PC-3 (cell line): ENCODE results near the gene P3H2. TPM values are rescaled to one million over a fixed set of nuclear protein-coding genes. Genes with fewer than 3 reads are reported as not detected.

Source experiments
- ATAC-seq: fragments of 200-7000 bp; cut with Tn5 transposase; 2 replicates; pipeline ENCODE4 v1.9.1; 2020; ENCODE audit warnings: mild to moderate bottlenecking, moderate library complexity
- BruUV-seq: library from RNA; stranded (reverse); fragments of 400-500 nt; replicated peaks from 2 replicates; lab custom pipeline; 2021; lab: Mats Ljungman, UMichigan
- CTCF ChIA-PET: fragments of 300-600 bp; sonication (Branson Sonifier 250); formaldehyde crosslinking; loops from one replicate; lab custom pipeline; 2022; ENCODE audit warnings: antibody characterized with exemption; lab: Charles Lee
- POLR2A ChIA-PET: fragments of 300-600 bp; sonication (Branson Sonifier 250); formaldehyde crosslinking; loops from one replicate; lab custom pipeline; 2022; ENCODE audit warnings: antibody characterized with exemption; ENCODE audit not compliant: unreplicated experiment; lab: Charles Lee
- DNase-seq: peaks from one replicate; pipeline ENCODE4 v3.0.0-alpha.2; 2015
- H2AFZ ChIP-seq: fragments of 300-600 bp; sonication (generic); 2 replicates; pipeline ENCODE4 v1.6.0; 2016; ENCODE audit warnings: antibody characterized with exemption, low read length
- H3F3A ChIP-seq: fragments of 300-600 bp; sonication (generic); one replicate; pipeline ENCODE4 v1.6.0; 2017; ENCODE audit warnings: antibody characterized with exemption, low read length, control low read depth, mild to moderate bottlenecking; ENCODE audit not compliant: unreplicated experiment
- H3K27ac ChIP-seq: fragments of 300-600 bp; sonication (generic); 2 replicates; pipeline ENCODE4 v1.5.1; 2016; ENCODE audit warnings: mild to moderate bottlenecking, low read length
- H3K27me3 ChIP-seq: fragments of 300-600 bp; sonication (generic); 2 replicates; pipeline ENCODE4 v1.6.1; 2016; ENCODE audit warnings: low read length, mixed read lengths
- H3K36me3 ChIP-seq: fragments of 300-600 bp; sonication (generic); 2 replicates; pipeline ENCODE4 v1.6.1; 2016; ENCODE audit warnings: low read depth, mixed run types, low read length, mixed read lengths
- H3K4me1 ChIP-seq: fragments of 300-600 bp; sonication (generic); 2 replicates; pipeline ENCODE4 v1.5.1; 2016; ENCODE audit warnings: low read length; ENCODE audit not compliant: insufficient read depth
- H3K4me2 ChIP-seq: fragments of 300-600 bp; sonication (generic); 2 replicates; pipeline ENCODE4 v1.6.0; 2016; ENCODE audit warnings: low read length
- H3K4me3 ChIP-seq: fragments of 300-600 bp; sonication (generic); 2 replicates; pipeline ENCODE4 v1.5.1; 2016; ENCODE audit warnings: mild to moderate bottlenecking, low read length, mixed read lengths
- H3K79me2 ChIP-seq: fragments of 300-600 bp; sonication (generic); 2 replicates; pipeline ENCODE4 v1.6.1; 2017; ENCODE audit warnings: low read length, mixed read lengths
- H3K9ac ChIP-seq: fragments of 300-600 bp; sonication (generic); 2 replicates; pipeline ENCODE4 v1.6.0; 2016; ENCODE audit warnings: mild to moderate bottlenecking, low read length
- H3K9me2 ChIP-seq: fragments of 300-600 bp; sonication (generic); replicated peaks from 2 replicates; pipeline ENCODE4 v1.6.1; 2016; ENCODE audit warnings: mixed run types, low read length, mixed read lengths
- H3K9me3 ChIP-seq: fragments of 300-600 bp; sonication (generic); 2 replicates; pipeline ENCODE4 v1.6.1; 2016; ENCODE audit warnings: low read length, mixed read lengths
- H4K20me1 ChIP-seq: fragments of 300-600 bp; sonication (generic); 2 replicates; pipeline ENCODE4 v1.6.1; 2016; ENCODE audit warnings: low read length, mixed read lengths
- EZH2 ChIP-seq: fragments of 300-600 bp; sonication (generic); IDR thresholded peaks from one replicate; pipeline ENCODE4 v1.6.1; 2017; ENCODE audit warnings: antibody characterized with exemption, mild to moderate bottlenecking, low read length; ENCODE audit not compliant: unreplicated experiment
- EZH2phosphoT487 ChIP-seq: fragments of 300-600 bp; sonication (generic); IDR thresholded peaks from 2 replicates; pipeline ENCODE4 v1.6.1; 2018; ENCODE audit warnings: mild to moderate bottlenecking, antibody characterized with exemption, low read length, borderline replicate concordance
- intact Hi-C: fragments of 100-400 bp; cut with micrococcal nuclease; formaldehyde crosslinking; loops from 2 replicates; pipeline ENCODE4 v1.9.0; 2023
- total RNA-seq: library from RNA; depleted of rRNA; stranded (reverse); fragments of >200 nt; gene quantifications from 2 replicates; pipeline ENCODE4 v1.2.3, GENCODE V29; 2014
- TF ChIP-seq, protein P1 (sequence below): fragments of 300-600 bp; sonication (generic); conservative IDR thresholded peaks from 2 replicates; pipeline ENCODE4 v1.5.1; 2017; ENCODE audit warnings: antibody characterized with exemption, low read depth, mild to moderate bottlenecking, low read length

The P3H2 gene
- total RNA-seq, 1 experiment from 2014 or later, result 4.5 TPM

DNA sequence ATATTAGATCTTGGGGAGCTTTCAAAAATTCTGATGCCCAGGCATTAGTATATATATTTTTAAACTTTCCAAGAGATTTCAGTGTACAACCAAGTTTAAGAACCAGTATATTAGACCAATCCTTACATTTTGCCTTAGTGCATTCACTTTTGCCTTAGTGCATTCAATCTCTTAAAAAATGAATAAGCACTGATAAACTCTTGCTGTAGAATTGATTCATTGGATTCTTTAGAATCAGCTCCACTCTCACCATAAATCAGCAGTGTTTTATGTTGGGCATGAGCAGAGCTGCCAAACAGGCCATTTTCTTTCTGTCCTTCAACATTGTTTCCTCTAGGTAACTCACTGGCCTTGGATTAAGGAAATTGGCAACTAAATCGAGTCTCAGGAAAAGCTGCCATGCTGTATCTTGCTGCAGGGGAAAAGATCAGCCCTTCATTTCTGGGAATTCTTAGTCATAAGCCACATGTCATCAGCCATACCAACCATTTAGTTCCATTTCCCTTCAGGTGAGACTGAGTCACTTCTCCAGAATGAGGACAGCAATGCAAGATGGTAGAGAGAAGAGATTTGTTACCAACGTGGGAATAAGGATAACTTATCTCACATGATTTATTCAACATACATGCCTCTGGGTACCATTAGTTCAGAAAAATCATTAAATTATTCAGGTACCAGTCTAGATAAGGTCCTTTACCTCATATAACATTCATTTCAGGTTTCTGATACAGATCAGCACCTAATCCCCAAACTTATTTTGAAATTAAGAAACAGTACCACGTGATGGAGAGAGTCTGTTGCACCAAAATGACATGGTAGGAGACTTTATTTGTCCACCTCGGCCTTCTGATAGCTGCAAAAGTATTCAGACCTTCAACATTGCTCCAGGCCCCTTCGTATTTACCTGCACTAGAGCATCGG lies 192.5 kb downstream of the P3H2 start:
- no peaks in the 10 kb centered on the region for H3K36me3 ChIP-seq
- H3K4me1 ChIP-seq, result peaks cover 9% of the 10 kb centered on the region
- peak overlapping the region; percentile 63 for H3K27ac ChIP-seq
- H3K9me2 ChIP-seq, result no peaks in the 10 kb centered on the region
- H2AFZ ChIP-seq, result peak overlapping the region; percentile 50; the same call in 1 of the 2 replicates
- H4K20me1 ChIP-seq, result no peaks in the 10 kb centered on the region
- H3K27me3 ChIP-seq, result no peaks in the 10 kb centered on the region
- POLR2A ChIA-PET, result no interaction called here
- H3K79me2 ChIP-seq, result no peaks in the 10 kb centered on the region
- no peak overlapping the region for H3K4me3 ChIP-seq
- ATAC-seq (no peak; the same call in none of the 2 replicates), DNase-seq (peak; percentile 65)
- 0 out of 2 replicates have a peak overlapping the region, but pooled peaks have one; percentile 6 for H3K4me2 ChIP-seq
- intact Hi-C loops, result no loop called here
- CTCF ChIA-PET, result no interaction called here
- H3K9me3 ChIP-seq, result no peaks in the 10 kb centered on the region
- no TSS peak for BruUV-seq
- no peak overlapping the region for H3K9ac ChIP-seq
- TF ChIP-seq, protein P1, sequence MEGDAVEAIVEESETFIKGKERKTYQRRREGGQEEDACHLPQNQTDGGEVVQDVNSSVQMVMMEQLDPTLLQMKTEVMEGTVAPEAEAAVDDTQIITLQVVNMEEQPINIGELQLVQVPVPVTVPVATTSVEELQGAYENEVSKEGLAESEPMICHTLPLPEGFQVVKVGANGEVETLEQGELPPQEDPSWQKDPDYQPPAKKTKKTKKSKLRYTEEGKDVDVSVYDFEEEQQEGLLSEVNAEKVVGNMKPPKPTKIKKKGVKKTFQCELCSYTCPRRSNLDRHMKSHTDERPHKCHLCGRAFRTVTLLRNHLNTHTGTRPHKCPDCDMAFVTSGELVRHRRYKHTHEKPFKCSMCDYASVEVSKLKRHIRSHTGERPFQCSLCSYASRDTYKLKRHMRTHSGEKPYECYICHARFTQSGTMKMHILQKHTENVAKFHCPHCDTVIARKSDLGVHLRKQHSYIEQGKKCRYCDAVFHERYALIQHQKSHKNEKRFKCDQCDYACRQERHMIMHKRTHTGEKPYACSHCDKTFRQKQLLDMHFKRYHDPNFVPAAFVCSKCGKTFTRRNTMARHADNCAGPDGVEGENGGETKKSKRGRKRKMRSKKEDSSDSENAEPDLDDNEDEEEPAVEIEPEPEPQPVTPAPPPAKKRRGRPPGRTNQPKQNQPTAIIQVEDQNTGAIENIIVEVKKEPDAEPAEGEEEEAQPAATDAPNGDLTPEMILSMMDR, result no peak
- no peak for TF ChIP-seq EZH2
- no peak for TF ChIP-seq EZH2phosphoT487
- no peaks in the 10 kb centered on the region for H3F3A ChIP-seq

DNA sequence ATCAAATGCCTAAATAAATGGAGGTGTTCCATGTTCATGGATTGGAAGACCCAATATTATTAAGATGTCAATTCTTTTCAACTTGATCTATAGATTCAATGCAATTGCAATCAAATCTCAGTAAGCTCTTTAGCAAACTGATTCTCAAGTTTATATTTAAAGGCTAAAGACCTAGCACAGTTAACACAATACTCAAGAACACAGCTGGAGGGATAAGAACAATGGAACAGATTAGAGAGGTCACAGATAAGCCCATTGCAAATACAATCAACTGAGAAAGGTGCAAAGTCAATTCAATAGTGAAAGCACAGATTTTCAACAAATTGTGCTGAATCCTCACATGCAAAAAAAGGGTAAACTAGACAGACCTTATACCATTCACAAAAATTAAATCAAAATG lies 198.9 kb downstream of the P3H2 start:
- no peaks in the 10 kb centered on the region; the same call in 1 of the 2 replicates for H3K9me3 ChIP-seq
- BruUV-seq, result no TSS peak
- intact Hi-C loops, result no loop called here
- 0 out of 2 replicates have a peak, but pooled peaks cover 2% of the 10 kb centered on the region for H3K36me3 ChIP-seq
- H3K4me2 ChIP-seq, result no peak overlapping the region
- no peak overlapping the region for H2AFZ ChIP-seq
- H3K4me1 ChIP-seq, result peaks cover 7% of the 10 kb centered on the region
- POLR2A ChIA-PET, result no interaction called here
- H3K4me3 ChIP-seq, result no peak overlapping the region
- no peaks in the 10 kb centered on the region for H3F3A ChIP-seq
- H4K20me1 ChIP-seq, result no peaks in the 10 kb centered on the region
- no peaks in the 10 kb centered on the region for H3K9me2 ChIP-seq
- H3K27me3 ChIP-seq, result no peaks in the 10 kb centered on the region
- H3K9ac ChIP-seq, result no peak overlapping the region
- no peak for DNase-seq
- CTCF ChIA-PET, result no interaction called here
- no peaks in the 10 kb centered on the region for H3K79me2 ChIP-seq
- ATAC-seq, result no peak
- TF ChIP-seq EZH2, result no peak
- TF ChIP-seq, protein P1, result no peak
- TF ChIP-seq EZH2phosphoT487, result no peak
- no peak overlapping the region for H3K27ac ChIP-seq

DNA sequence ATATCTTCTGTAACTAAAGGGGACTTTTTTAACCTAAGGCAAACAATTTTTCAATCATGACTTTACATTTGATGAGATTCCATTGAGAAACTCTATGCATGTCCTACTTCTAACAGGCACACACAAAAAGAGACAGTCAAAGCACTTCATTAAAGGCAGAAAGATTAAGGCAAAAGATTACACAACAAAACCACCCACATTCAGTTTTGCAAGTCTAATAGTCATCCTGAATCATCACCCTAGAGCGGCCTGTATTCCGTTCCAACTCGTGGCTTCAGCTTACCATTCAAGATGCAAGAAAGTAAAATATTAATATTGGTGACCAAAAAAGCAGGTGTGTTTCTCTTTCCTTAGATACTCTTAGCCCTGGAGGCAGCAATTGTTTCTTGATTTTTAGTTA lies 205.9 kb downstream of the P3H2 start:
- no peak for TF ChIP-seq EZH2phosphoT487
- TF ChIP-seq EZH2, result no peak
- TF ChIP-seq, protein P1, result no peak
- Histone ChIP-seq H3K27ac (peak overlapping the region; percentile 74), H3K4me2 (peak overlapping the region; percentile 52), H3K9me2 (no peaks in the 10 kb centered on the region; the same call in 1 of the 2 replicates), H3K9me3 (no peaks in the 10 kb centered on the region), H4K20me1 (no peaks in the 10 kb centered on the region), H3K27me3 (no peaks in the 10 kb centered on the region), H3F3A (peaks cover 11% of the 10 kb centered on the region), H3K4me1 (peaks cover 57% of the 10 kb centered on the region), H3K36me3 (no peaks in the 10 kb centered on the region), H3K4me3 (no peak overlapping the region), H3K9ac (0 out of 2 replicates have a peak overlapping the region, but pooled peaks have one; percentile 0), H3K79me2 (no peaks in the 10 kb centered on the region), H2AFZ (no peak overlapping the region)
- ChIA-PET POLR2A (no interaction called here), CTCF (no interaction called here)
- BruUV-seq, result no TSS peak
- DNase-seq (peak; percentile 94), ATAC-seq (peak; percentile 89)
- intact Hi-C loops, result loop anchor here (1.0 kb wide), 2 partner anchors 23 to 199 kb away; no protein-coding TSS in a partner anchor
